ENCODE measurements around the gene MAOB. TPM values are rescaled to one million over a fixed set of nuclear protein-coding genes. Genes with fewer than 3 reads are reported as not detected.

MAOB gene
- total and polyA plus RNA-seq, 2 donors (not counting 1 experiment from before 2014, with no cell fraction given) = not detected

GRCh38 chrX:43735957-43736356, 146.3 kb downstream of the MAOB start:
- no peak overlapping the region for H3K4me3 Mint-ChIP-seq
- no peaks in the 10 kb centered on the region for H3K9me3 Mint-ChIP-seq (ENCODE audit: insufficient read depth)
- H3K27ac Mint-ChIP-seq = no peak overlapping the region
- Histone ChIP-seq H3K9me3 (ENCODE audit: control extremely low read depth in 1 of 3, control insufficient read depth in 2 of 3, insufficient read depth in 1 of 3, low read length in 2 of 3) (no peaks in the 10 kb centered on the region), H3K27ac (ENCODE audit: low read length in 2 of 2) (no peak overlapping the region), H3K4me3 (ENCODE audit: control extremely low read depth in 1 of 5, extremely low read depth in 1 of 5, insufficient read depth in 1 of 5, low read depth in 2 of 5, low read length in 4 of 5) (no peak overlapping the region), H3K9ac (ENCODE audit: low read length) (no peak overlapping the region), H2AFZ (ENCODE audit: insufficient read depth, low read depth, low read length, poor library complexity, severe bottlenecking) (no peak overlapping the region), H3K27me3 (replicated peaks in 1 of 4; ENCODE audit: control extremely low read depth in 1 of 4, control insufficient read depth in 3 of 4, insufficient read depth in 4 of 4, low read length in 3 of 4) (no peaks in the 10 kb centered on the region), H3K4me2 (replicated peaks; ENCODE audit: low read depth, low read length, poor library complexity, severe bottlenecking) (no peak overlapping the region), H3K36me3 (replicated peaks in 1 of 2; ENCODE audit: control extremely low read depth in 1 of 2, control insufficient read depth in 1 of 2, extremely low read depth in 1 of 2, insufficient read depth in 2 of 2, low read length in 1 of 2) (no peaks in the 10 kb centered on the region), H3K79me2 (ENCODE audit: control insufficient read depth, insufficient read depth, low read length) (no peaks in the 10 kb centered on the region), H3K4me1 (ENCODE audit: control insufficient read depth in 2 of 2, insufficient read depth in 2 of 2, low read length in 2 of 2) (no peaks in the 10 kb centered on the region), H4K20me1 (ENCODE audit: control insufficient read depth, insufficient read depth, low read length, poor library complexity, severe bottlenecking) (no peaks in the 10 kb centered on the region)
- H3K27me3 Mint-ChIP-seq = peaks cover 6% of the 10 kb centered on the region
- ChIA-PET POLR2A (no interaction called here), CTCF (interaction anchor here (2.5 kb wide), 1 partner anchor 14 kb away, joined by 8 read pairs; no protein-coding TSS in a partner anchor)
- ATAC-seq (ENCODE audit: low read depth) (no peak), DNase-seq (no peak)
- no peak for TF ChIP-seq EZH2 (IDR thresholded peaks at IDR 0.05; ENCODE audit: borderline replicate concordance, insufficient read depth, low read depth, low read length, poor library complexity, severe bottlenecking)
- TF ChIP-seq, protein P1, sequence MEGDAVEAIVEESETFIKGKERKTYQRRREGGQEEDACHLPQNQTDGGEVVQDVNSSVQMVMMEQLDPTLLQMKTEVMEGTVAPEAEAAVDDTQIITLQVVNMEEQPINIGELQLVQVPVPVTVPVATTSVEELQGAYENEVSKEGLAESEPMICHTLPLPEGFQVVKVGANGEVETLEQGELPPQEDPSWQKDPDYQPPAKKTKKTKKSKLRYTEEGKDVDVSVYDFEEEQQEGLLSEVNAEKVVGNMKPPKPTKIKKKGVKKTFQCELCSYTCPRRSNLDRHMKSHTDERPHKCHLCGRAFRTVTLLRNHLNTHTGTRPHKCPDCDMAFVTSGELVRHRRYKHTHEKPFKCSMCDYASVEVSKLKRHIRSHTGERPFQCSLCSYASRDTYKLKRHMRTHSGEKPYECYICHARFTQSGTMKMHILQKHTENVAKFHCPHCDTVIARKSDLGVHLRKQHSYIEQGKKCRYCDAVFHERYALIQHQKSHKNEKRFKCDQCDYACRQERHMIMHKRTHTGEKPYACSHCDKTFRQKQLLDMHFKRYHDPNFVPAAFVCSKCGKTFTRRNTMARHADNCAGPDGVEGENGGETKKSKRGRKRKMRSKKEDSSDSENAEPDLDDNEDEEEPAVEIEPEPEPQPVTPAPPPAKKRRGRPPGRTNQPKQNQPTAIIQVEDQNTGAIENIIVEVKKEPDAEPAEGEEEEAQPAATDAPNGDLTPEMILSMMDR (IDR thresholded peaks at IDR 0.05) = no peak
- no CpG with 5 or more reads among the region's 3 CpGs for WGBS (ENCODE audit: insufficient coverage)
- intact Hi-C loops (cut with micrococcal nuclease) = no loop called here
- no peaks in the 10 kb centered on the region for H3K4me1 Mint-ChIP-seq

- H3K79me2 ChIP-seq (ENCODE audit: control insufficient read depth, insufficient read depth, low read length) = no peaks in the 10 kb centered on the region
- Mint-ChIP-seq H3K9me3 (ENCODE audit: insufficient read depth) (no peaks in the 10 kb centered on the region), H3K4me1 (no peaks in the 10 kb centered on the region), H3K27me3 (peaks cover 6% of the 10 kb centered on the region), H3K4me3 (no peak overlapping the region), H3K27ac (no peak overlapping the region)
- DNase-seq = no peak
- no peaks in the 10 kb centered on the region for H3K27me3 ChIP-seq (replicated peaks in 1 of 4; ENCODE audit: control extremely low read depth in 1 of 4, control insufficient read depth in 3 of 4, insufficient read depth in 4 of 4, low read length in 3 of 4)
- ChIA-PET POLR2A (no interaction called here), CTCF (interaction anchor here (2.5 kb wide), 1 partner anchor 14 kb away, joined by 8 read pairs; no protein-coding TSS in a partner anchor)
- H4K20me1 ChIP-seq (ENCODE audit: control insufficient read depth, insufficient read depth, low read length, poor library complexity, severe bottlenecking) = no peaks in the 10 kb centered on the region
- no peaks in the 10 kb centered on the region for H3K4me1 ChIP-seq (ENCODE audit: control insufficient read depth in 2 of 2, insufficient read depth in 2 of 2, low read length in 2 of 2)
- no peaks in the 10 kb centered on the region for H3K9me3 ChIP-seq (ENCODE audit: control extremely low read depth in 1 of 3, control insufficient read depth in 2 of 3, insufficient read depth in 1 of 3, low read length in 2 of 3)
- H3K4me3 ChIP-seq (ENCODE audit: control extremely low read depth in 1 of 5, extremely low read depth in 1 of 5, insufficient read depth in 1 of 5, low read depth in 2 of 5, low read length in 4 of 5) = no peak overlapping the region
- no peak for ATAC-seq (ENCODE audit: low read depth)
- no peak overlapping the region for H2AFZ ChIP-seq (ENCODE audit: insufficient read depth, low read depth, low read length, poor library complexity, severe bottlenecking)
- TF ChIP-seq, protein P1 (IDR thresholded peaks at IDR 0.05) = no peak
- TF ChIP-seq EZH2 (IDR thresholded peaks at IDR 0.05; ENCODE audit: borderline replicate concordance, insufficient read depth, low read depth, low read length, poor library complexity, severe bottlenecking) = no peak
- H3K27ac ChIP-seq (ENCODE audit: low read length in 2 of 2) = no peak overlapping the region
- no peak overlapping the region for H3K9ac ChIP-seq (ENCODE audit: low read length)
- intact Hi-C loops (cut with micrococcal nuclease) = no loop called here
- WGBS (ENCODE audit: insufficient coverage) = 100% methylated on average over 1 of the region's 6 CpGs
- H3K4me2 ChIP-seq (replicated peaks; ENCODE audit: low read depth, low read length, poor library complexity, severe bottlenecking) = no peak overlapping the region
- H3K36me3 ChIP-seq (replicated peaks in 1 of 2; ENCODE audit: control extremely low read depth in 1 of 2, control insufficient read depth in 1 of 2, extremely low read depth in 1 of 2, insufficient read depth in 2 of 2, low read length in 1 of 2) = no peaks in the 10 kb centered on the region
Observed at GRCh38 chrX:43735534-43735933, 146.7 kb downstream of the MAOB start.

Measured in B cell (primary cell).